ENCODE results near the gene PPEF1. TPM values are rescaled to one million over a fixed set of nuclear protein-coding genes. Genes with fewer than 3 reads are reported as not detected.
A peak's percentile ranks its signal among the peaks of the same experiment; 100 is the strongest.

Gene PPEF1
- polyA plus RNA-seq, 2 of the 4 experiments (the other 2 are of a cell fraction): 1.0 to 1.9 TPM

- TF ChIP-seq KDM1A (IDR thresholded peaks at IDR 0.05; ENCODE audit: low read depth): peak; percentile 89
- TF ChIP-seq NPAS2 (CRISPR knock-in tag; IDR thresholded peaks at IDR 0.05; ENCODE audit: borderline replicate concordance): no peak
Observed at GRCh38 chrX:18674788-18675735, 32.4 kb upstream of the PPEF1 start (continued).

DNA sequence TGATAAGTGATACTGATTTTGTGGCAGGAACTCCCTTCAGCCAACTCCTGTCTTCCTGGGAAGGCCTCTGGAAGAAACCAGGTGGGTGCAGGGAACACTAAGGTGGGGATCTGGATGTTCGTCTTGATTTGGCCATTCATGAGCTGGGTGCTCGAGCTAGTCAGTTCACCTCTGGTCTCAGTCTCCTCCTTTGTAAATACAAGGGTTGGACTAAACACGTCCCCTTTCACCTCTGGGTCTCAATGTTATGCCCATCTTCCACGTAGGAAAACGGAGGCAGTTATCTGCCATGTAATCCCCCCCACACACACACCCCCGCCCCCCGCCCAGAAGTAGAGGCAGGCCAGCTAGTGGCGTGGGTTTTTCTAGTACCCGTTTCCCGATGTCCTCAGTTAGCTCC is 31.4 kb upstream of the PPEF1 start:
- no peak for FAIRE-seq
- no peak overlapping the region for H3K4me3 ChIP-seq

GRCh38 chrX:18676470-18676869 is 31.0 kb upstream of the PPEF1 start:
- POLR2A ChIA-PET: interaction anchor here (0.6 to 0.9 kb wide), 2 partner anchors 38 to 209 kb away, joined by 3 to 7 read pairs; no protein-coding TSS in a partner anchor
- 61% methylated on average over 10 of the region's 11 CpGs for WGBS (ENCODE audit: missing lambda C conversion rate)
- CTCF ChIA-PET: interaction anchor here (0.9 to 3.7 kb wide), 8 partner anchors 10 to 257 kb away, joined by 3 to 23 read pairs (median 5); no protein-coding TSS in a partner anchor
- ATAC-seq: peak; percentile 23 to 64; a peak in 4 of 6 replicates
- peak; percentile 67 for FAIRE-seq
- Histone ChIP-seq H3K27ac (peak overlapping the region in 1 of 2 experiments; percentile 96; a peak in 1 of 6 replicates), H3K9me3 (no peaks in the 10 kb centered on the region), H3K4me2 (peak overlapping the region; percentile 22; the same call in 1 of the 3 replicates), H3K4me3 (no peak overlapping the region), H3K4me1 (peaks cover 13% of the 10 kb centered on the region; the same call in 2 of the 3 replicates)
- peak in 1 of 2 experiments; percentile 7; a peak in 1 of 5 replicates for TF ChIP-seq RAD21 (conservative IDR thresholded peaks at IDR 0.05 in 1 of 2, IDR thresholded peaks at IDR 0.05 in 1 of 2)
- TF ChIP-seq, protein P1, sequence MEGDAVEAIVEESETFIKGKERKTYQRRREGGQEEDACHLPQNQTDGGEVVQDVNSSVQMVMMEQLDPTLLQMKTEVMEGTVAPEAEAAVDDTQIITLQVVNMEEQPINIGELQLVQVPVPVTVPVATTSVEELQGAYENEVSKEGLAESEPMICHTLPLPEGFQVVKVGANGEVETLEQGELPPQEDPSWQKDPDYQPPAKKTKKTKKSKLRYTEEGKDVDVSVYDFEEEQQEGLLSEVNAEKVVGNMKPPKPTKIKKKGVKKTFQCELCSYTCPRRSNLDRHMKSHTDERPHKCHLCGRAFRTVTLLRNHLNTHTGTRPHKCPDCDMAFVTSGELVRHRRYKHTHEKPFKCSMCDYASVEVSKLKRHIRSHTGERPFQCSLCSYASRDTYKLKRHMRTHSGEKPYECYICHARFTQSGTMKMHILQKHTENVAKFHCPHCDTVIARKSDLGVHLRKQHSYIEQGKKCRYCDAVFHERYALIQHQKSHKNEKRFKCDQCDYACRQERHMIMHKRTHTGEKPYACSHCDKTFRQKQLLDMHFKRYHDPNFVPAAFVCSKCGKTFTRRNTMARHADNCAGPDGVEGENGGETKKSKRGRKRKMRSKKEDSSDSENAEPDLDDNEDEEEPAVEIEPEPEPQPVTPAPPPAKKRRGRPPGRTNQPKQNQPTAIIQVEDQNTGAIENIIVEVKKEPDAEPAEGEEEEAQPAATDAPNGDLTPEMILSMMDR (IDR thresholded peaks at IDR 0.05): no peak; the same call in 2 of the 3 replicates
- peak; percentile 37 to 50 for DNase-seq (ENCODE audit: low read depth in 1 of 2, low spot score in 1 of 2)

More for the DNA sequence above, 31.4 kb upstream of the PPEF1 start:
- WGBS (ENCODE audit: missing lambda C conversion rate): 86% methylated on average over 7 of the region's 10 CpGs
- CTCF ChIA-PET: interaction anchor here (0.9 to 3.7 kb wide), 8 partner anchors 10 to 256 kb away, joined by 3 to 23 read pairs (median 5); no protein-coding TSS in a partner anchor
- H3K9me3 ChIP-seq: no peaks in the 10 kb centered on the region
- DNase-seq (ENCODE audit: low read depth in 1 of 2, low spot score in 1 of 2): no peak
- no peak for ATAC-seq
- peaks cover 13% of the 10 kb centered on the region; the same call in 2 of the 3 replicates for H3K4me1 ChIP-seq
- POLR2A ChIA-PET: interaction anchor here (0.6 to 0.9 kb wide), 2 partner anchors 39 to 210 kb away, joined by 3 to 7 read pairs; no protein-coding TSS in a partner anchor
- TF ChIP-seq ESRRA (IDR thresholded peaks at IDR 0.05; ENCODE audit: borderline replicate concordance, low read length) (no peak), SREBF2 (IDR thresholded peaks at IDR 0.05) (no peak), ZNF302 (CRISPR knock-in tag; IDR thresholded peaks at IDR 0.05) (no peak), USF2 (IDR thresholded peaks at IDR 0.05) (no peak), JUNB (IDR thresholded peaks at IDR 0.05) (no peak), FOSL2 (IDR thresholded peaks at IDR 0.05) (no peak), FOSL2 (CRISPR knock-in tag; IDR thresholded peaks at IDR 0.05) (no peak), HDAC2 (IDR thresholded peaks at IDR 0.05) (no peak), HOXA7 (CRISPR knock-in tag; IDR thresholded peaks at IDR 0.05) (no peak), HEYL (CRISPR knock-in tag; IDR thresholded peaks at IDR 0.05) (no peak), EP300 (IDR thresholded peaks at IDR 0.05) (no peak), EHF (CRISPR knock-in tag; IDR thresholded peaks at IDR 0.05) (no peak), RFX5 (IDR thresholded peaks at IDR 0.05) (no peak), PHF8 (IDR thresholded peaks at IDR 0.05; ENCODE audit: borderline replicate concordance, low read depth) (no peak)
- TF ChIP-seq, protein P2, sequence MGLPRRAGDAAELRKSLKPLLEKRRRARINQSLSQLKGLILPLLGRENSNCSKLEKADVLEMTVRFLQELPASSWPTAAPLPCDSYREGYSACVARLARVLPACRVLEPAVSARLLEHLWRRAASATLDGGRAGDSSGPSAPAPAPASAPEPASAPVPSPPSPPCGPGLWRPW (IDR thresholded peaks at IDR 0.05): no peak
- TF ChIP-seq, protein P3, sequence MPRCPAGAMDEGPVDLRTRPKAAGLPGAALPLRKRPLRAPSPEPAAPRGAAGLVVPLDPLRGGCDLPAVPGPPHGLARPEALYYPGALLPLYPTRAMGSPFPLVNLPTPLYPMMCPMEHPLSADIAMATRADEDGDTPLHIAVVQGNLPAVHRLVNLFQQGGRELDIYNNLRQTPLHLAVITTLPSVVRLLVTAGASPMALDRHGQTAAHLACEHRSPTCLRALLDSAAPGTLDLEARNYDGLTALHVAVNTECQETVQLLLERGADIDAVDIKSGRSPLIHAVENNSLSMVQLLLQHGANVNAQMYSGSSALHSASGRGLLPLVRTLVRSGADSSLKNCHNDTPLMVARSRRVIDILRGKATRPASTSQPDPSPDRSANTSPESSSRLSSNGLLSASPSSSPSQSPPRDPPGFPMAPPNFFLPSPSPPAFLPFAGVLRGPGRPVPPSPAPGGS (IDR thresholded peaks at IDR 0.05): no peak
- peak overlapping the region in 1 of 2 experiments; percentile 96; a peak in 4 of 6 replicates for H3K27ac ChIP-seq
- peak overlapping the region; percentile 89 for H3K4me2 ChIP-seq
